NCI-H2081 treated with DMSO at 0.1 percent for 48 hours (cell line): Measurements from ENCODE around the gene SLC9A9.

Experiments
- DNase-seq: peaks from one replicate; lab custom pipeline; 2025; lab: John Stamatoyannopoulos, UW

The SLC9A9 gene

GRCh38 chr3:143243686-143244085 lies 604.6 kb downstream of the SLC9A9 start:
- DNase-seq = no peak

- DNase-seq = no peak
Observed at GRCh38 chr3:143242691-143243090, 605.6 kb downstream of the SLC9A9 start.

- no peak for DNase-seq
Observed at GRCh38 chr3:143242101-143242500, 606.2 kb downstream of the SLC9A9 start.

- DNase-seq = no peak
Observed at GRCh38 chr3:143241481-143241951, 606.8 kb downstream of the SLC9A9 start.

- DNase-seq = no peak
Observed at GRCh38 chr3:143240886-143241285, 607.4 kb downstream of the SLC9A9 start.

GRCh38 chr3:143239031-143239430 lies 609.2 kb downstream of the SLC9A9 start:
- no peak for DNase-seq

- no peak for DNase-seq
Observed at GRCh38 chr3:143237077-143237627, 611.1 kb downstream of the SLC9A9 start.

GRCh38 chr3:143236226-143236964 lies 611.9 kb downstream of the SLC9A9 start:
- no peak for DNase-seq

- no peak for DNase-seq
Observed at GRCh38 chr3:143235614-143236204, 612.6 kb downstream of the SLC9A9 start.

GRCh38 chr3:143234526-143234925 lies 613.7 kb downstream of the SLC9A9 start:
- no peak for DNase-seq

GRCh38 chr3:143232981-143233380 lies 615.3 kb downstream of the SLC9A9 start:
- no peak for DNase-seq

- no peak for DNase-seq
Observed at GRCh38 chr3:143228405-143228804, 619.9 kb downstream of the SLC9A9 start.

- DNase-seq = peak; percentile 13
Observed at GRCh38 chr3:143226678-143227291, 621.5 kb downstream of the SLC9A9 start.

GRCh38 chr3:143224716-143225115 lies 623.6 kb downstream of the SLC9A9 start:
- peak; percentile 96 for DNase-seq

- DNase-seq = no peak
Observed at GRCh38 chr3:143222981-143223380, 625.3 kb downstream of the SLC9A9 start.

GRCh38 chr3:143222505-143222904 lies 625.8 kb downstream of the SLC9A9 start:
- no peak for DNase-seq

GRCh38 chr3:143221446-143221845 lies 626.8 kb downstream of the SLC9A9 start:
- no peak for DNase-seq

- DNase-seq = no peak
Observed at GRCh38 chr3:143220741-143221140, 627.5 kb downstream of the SLC9A9 start.

GRCh38 chr3:143218166-143218835 lies 630.0 kb downstream of the SLC9A9 start:
- no peak for DNase-seq

- DNase-seq = no peak
Observed at GRCh38 chr3:143217283-143217682, 631.0 kb downstream of the SLC9A9 start.

- DNase-seq = no peak
Observed at GRCh38 chr3:143216709-143217182, 631.5 kb downstream of the SLC9A9 start.
